PC-3 (cell line): ENCODE measurements around the gene EYS. TPM values are rescaled to one million over a fixed set of nuclear protein-coding genes. Genes with fewer than 3 reads are reported as not detected.

Source experiments
- ATAC-seq: fragments of 200-7000 bp; cut with Tn5 transposase; 2 replicates; pipeline ENCODE4 v1.9.1; 2020; ENCODE audit warnings: mild to moderate bottlenecking, moderate library complexity
- BruUV-seq: library from RNA; stranded (reverse); fragments of 400-500 nt; replicated peaks from 2 replicates; lab custom pipeline; 2021; lab: Mats Ljungman, UMichigan
- CTCF ChIA-PET: fragments of 300-600 bp; sonication (Branson Sonifier 250); formaldehyde crosslinking; loops from one replicate; lab custom pipeline; 2022; ENCODE audit warnings: antibody characterized with exemption; lab: Charles Lee
- POLR2A ChIA-PET: fragments of 300-600 bp; sonication (Branson Sonifier 250); formaldehyde crosslinking; loops from one replicate; lab custom pipeline; 2022; ENCODE audit warnings: antibody characterized with exemption; ENCODE audit not compliant: unreplicated experiment; lab: Charles Lee
- DNase-seq: peaks from one replicate; pipeline ENCODE4 v3.0.0-alpha.2; 2015
- H2AFZ ChIP-seq: fragments of 300-600 bp; sonication (generic); 2 replicates; pipeline ENCODE4 v1.6.0; 2016; ENCODE audit warnings: antibody characterized with exemption, low read length
- H3F3A ChIP-seq: fragments of 300-600 bp; sonication (generic); one replicate; pipeline ENCODE4 v1.6.0; 2017; ENCODE audit warnings: antibody characterized with exemption, low read length, control low read depth, mild to moderate bottlenecking; ENCODE audit not compliant: unreplicated experiment
- H3K27ac ChIP-seq: fragments of 300-600 bp; sonication (generic); 2 replicates; pipeline ENCODE4 v1.5.1; 2016; ENCODE audit warnings: mild to moderate bottlenecking, low read length
- H3K27me3 ChIP-seq: fragments of 300-600 bp; sonication (generic); 2 replicates; pipeline ENCODE4 v1.6.1; 2016; ENCODE audit warnings: low read length, mixed read lengths
- H3K36me3 ChIP-seq: fragments of 300-600 bp; sonication (generic); 2 replicates; pipeline ENCODE4 v1.6.1; 2016; ENCODE audit warnings: low read depth, mixed run types, low read length, mixed read lengths
- H3K4me1 ChIP-seq: fragments of 300-600 bp; sonication (generic); 2 replicates; pipeline ENCODE4 v1.5.1; 2016; ENCODE audit warnings: low read length; ENCODE audit not compliant: insufficient read depth
- H3K4me2 ChIP-seq: fragments of 300-600 bp; sonication (generic); 2 replicates; pipeline ENCODE4 v1.6.0; 2016; ENCODE audit warnings: low read length
- H3K4me3 ChIP-seq: fragments of 300-600 bp; sonication (generic); 2 replicates; pipeline ENCODE4 v1.5.1; 2016; ENCODE audit warnings: mild to moderate bottlenecking, low read length, mixed read lengths
- H3K79me2 ChIP-seq: fragments of 300-600 bp; sonication (generic); 2 replicates; pipeline ENCODE4 v1.6.1; 2017; ENCODE audit warnings: low read length, mixed read lengths
- H3K9ac ChIP-seq: fragments of 300-600 bp; sonication (generic); 2 replicates; pipeline ENCODE4 v1.6.0; 2016; ENCODE audit warnings: mild to moderate bottlenecking, low read length
- H3K9me2 ChIP-seq: fragments of 300-600 bp; sonication (generic); replicated peaks from 2 replicates; pipeline ENCODE4 v1.6.1; 2016; ENCODE audit warnings: mixed run types, low read length, mixed read lengths
- H3K9me3 ChIP-seq: fragments of 300-600 bp; sonication (generic); 2 replicates; pipeline ENCODE4 v1.6.1; 2016; ENCODE audit warnings: low read length, mixed read lengths
- H4K20me1 ChIP-seq: fragments of 300-600 bp; sonication (generic); 2 replicates; pipeline ENCODE4 v1.6.1; 2016; ENCODE audit warnings: low read length, mixed read lengths
- EZH2 ChIP-seq: fragments of 300-600 bp; sonication (generic); IDR thresholded peaks from one replicate; pipeline ENCODE4 v1.6.1; 2017; ENCODE audit warnings: antibody characterized with exemption, mild to moderate bottlenecking, low read length; ENCODE audit not compliant: unreplicated experiment
- EZH2phosphoT487 ChIP-seq: fragments of 300-600 bp; sonication (generic); IDR thresholded peaks from 2 replicates; pipeline ENCODE4 v1.6.1; 2018; ENCODE audit warnings: mild to moderate bottlenecking, antibody characterized with exemption, low read length, borderline replicate concordance
- intact Hi-C: fragments of 100-400 bp; cut with micrococcal nuclease; formaldehyde crosslinking; loops from 2 replicates; pipeline ENCODE4 v1.9.0; 2023
- total RNA-seq: library from RNA; depleted of rRNA; stranded (reverse); fragments of >200 nt; gene quantifications from 2 replicates; pipeline ENCODE4 v1.2.3, GENCODE V29; 2014
- TF ChIP-seq, protein P1 (sequence below): fragments of 300-600 bp; sonication (generic); conservative IDR thresholded peaks from 2 replicates; pipeline ENCODE4 v1.5.1; 2017; ENCODE audit warnings: antibody characterized with exemption, low read depth, mild to moderate bottlenecking, low read length

EYS gene
- total RNA-seq, 1 experiment from 2014 or later: 0.07 TPM

- H3K4me1 ChIP-seq: no peaks in the 10 kb centered on the region
- no peak for TF ChIP-seq EZH2
- TF ChIP-seq, protein P1, sequence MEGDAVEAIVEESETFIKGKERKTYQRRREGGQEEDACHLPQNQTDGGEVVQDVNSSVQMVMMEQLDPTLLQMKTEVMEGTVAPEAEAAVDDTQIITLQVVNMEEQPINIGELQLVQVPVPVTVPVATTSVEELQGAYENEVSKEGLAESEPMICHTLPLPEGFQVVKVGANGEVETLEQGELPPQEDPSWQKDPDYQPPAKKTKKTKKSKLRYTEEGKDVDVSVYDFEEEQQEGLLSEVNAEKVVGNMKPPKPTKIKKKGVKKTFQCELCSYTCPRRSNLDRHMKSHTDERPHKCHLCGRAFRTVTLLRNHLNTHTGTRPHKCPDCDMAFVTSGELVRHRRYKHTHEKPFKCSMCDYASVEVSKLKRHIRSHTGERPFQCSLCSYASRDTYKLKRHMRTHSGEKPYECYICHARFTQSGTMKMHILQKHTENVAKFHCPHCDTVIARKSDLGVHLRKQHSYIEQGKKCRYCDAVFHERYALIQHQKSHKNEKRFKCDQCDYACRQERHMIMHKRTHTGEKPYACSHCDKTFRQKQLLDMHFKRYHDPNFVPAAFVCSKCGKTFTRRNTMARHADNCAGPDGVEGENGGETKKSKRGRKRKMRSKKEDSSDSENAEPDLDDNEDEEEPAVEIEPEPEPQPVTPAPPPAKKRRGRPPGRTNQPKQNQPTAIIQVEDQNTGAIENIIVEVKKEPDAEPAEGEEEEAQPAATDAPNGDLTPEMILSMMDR: no peak
- CTCF ChIA-PET: no interaction called here
- H3K27ac ChIP-seq: no peak overlapping the region
- H3K4me2 ChIP-seq: no peak overlapping the region
- no peak overlapping the region for H3K9ac ChIP-seq
- no peaks in the 10 kb centered on the region for H3K79me2 ChIP-seq
- H3F3A ChIP-seq: no peaks in the 10 kb centered on the region
- DNase-seq (no peak), ATAC-seq (no peak)
- intact Hi-C loops: no loop called here
- H4K20me1 ChIP-seq: no peaks in the 10 kb centered on the region
- POLR2A ChIA-PET: no interaction called here
- no peaks in the 10 kb centered on the region for H3K9me3 ChIP-seq
- H2AFZ ChIP-seq: no peak overlapping the region
- H3K9me2 ChIP-seq: no peaks in the 10 kb centered on the region
- no peaks in the 10 kb centered on the region for H3K36me3 ChIP-seq
- no peak overlapping the region for H3K4me3 ChIP-seq
- BruUV-seq: no TSS peak
- H3K27me3 ChIP-seq: no peaks in the 10 kb centered on the region
Measured at GRCh38 chr6:65537600-65537999, 169.4 kb downstream of the EYS start.

DNA sequence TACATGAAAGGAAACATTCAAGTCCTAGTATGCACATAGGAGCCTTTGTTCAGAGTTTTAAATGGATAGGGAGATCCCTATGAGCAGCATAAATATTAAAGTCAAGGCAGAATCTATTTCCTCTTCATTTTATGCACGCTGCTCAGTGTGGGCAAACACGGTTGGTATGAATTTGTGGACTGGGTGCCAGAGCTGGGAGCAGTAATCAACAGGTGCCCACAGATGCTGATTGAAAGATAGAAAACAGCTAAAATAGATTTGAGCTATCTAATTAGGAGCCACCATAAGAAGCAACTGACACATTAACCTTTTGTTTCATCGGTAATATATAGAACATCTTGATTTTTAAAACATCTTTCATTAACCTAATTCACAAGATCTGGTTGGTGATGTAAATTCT, 175.5 kb downstream of the EYS start:
- intact Hi-C loops: no loop called here

GRCh38 chr6:65524232-65524631, 182.8 kb downstream of the EYS start:
- Histone ChIP-seq H3K4me3 (no peak overlapping the region), H3K36me3 (no peaks in the 10 kb centered on the region), H3K4me1 (no peaks in the 10 kb centered on the region), H3K27me3 (no peaks in the 10 kb centered on the region), H3K4me2 (no peak overlapping the region), H3K27ac (no peak overlapping the region), H2AFZ (no peak overlapping the region), H3K79me2 (no peaks in the 10 kb centered on the region), H3K9me2 (no peaks in the 10 kb centered on the region), H3K9me3 (no peaks in the 10 kb centered on the region), H4K20me1 (no peaks in the 10 kb centered on the region), H3K9ac (no peak overlapping the region), H3F3A (no peaks in the 10 kb centered on the region)
- DNase-seq (no peak), ATAC-seq (no peak)
- POLR2A ChIA-PET: no interaction called here
- CTCF ChIA-PET: no interaction called here
- TF ChIP-seq EZH2phosphoT487 (no peak), EZH2 (no peak)
- TF ChIP-seq, protein P1: no peak
- intact Hi-C loops: no loop called here
- BruUV-seq: no TSS peak

More for the DNA sequence above, 175.5 kb downstream of the EYS start:
- no peaks in the 10 kb centered on the region for H3K36me3 ChIP-seq
- no peaks in the 10 kb centered on the region for H3K79me2 ChIP-seq
- H3K9me3 ChIP-seq: no peaks in the 10 kb centered on the region
- H3K4me1 ChIP-seq: no peaks in the 10 kb centered on the region
- H3K27me3 ChIP-seq: no peaks in the 10 kb centered on the region
- TF ChIP-seq EZH2 (no peak), EZH2phosphoT487 (no peak)
- TF ChIP-seq, protein P1: no peak
- ATAC-seq (no peak), DNase-seq (no peak)
- H3K9ac ChIP-seq: no peak overlapping the region
- no peaks in the 10 kb centered on the region for H3K9me2 ChIP-seq
- ChIA-PET POLR2A (no interaction called here), CTCF (no interaction called here)
- no peaks in the 10 kb centered on the region for H4K20me1 ChIP-seq
- H3F3A ChIP-seq: no peaks in the 10 kb centered on the region
- no peak overlapping the region for H3K4me2 ChIP-seq
- no peak overlapping the region for H2AFZ ChIP-seq
- no TSS peak for BruUV-seq
- no peak overlapping the region for H3K27ac ChIP-seq
- H3K4me3 ChIP-seq: no peak overlapping the region
